Measurements from ENCODE around the gene AGMAT.
A peak's percentile ranks its signal among the peaks of the same experiment; 100 is the strongest.

AGMAT gene

DNA sequence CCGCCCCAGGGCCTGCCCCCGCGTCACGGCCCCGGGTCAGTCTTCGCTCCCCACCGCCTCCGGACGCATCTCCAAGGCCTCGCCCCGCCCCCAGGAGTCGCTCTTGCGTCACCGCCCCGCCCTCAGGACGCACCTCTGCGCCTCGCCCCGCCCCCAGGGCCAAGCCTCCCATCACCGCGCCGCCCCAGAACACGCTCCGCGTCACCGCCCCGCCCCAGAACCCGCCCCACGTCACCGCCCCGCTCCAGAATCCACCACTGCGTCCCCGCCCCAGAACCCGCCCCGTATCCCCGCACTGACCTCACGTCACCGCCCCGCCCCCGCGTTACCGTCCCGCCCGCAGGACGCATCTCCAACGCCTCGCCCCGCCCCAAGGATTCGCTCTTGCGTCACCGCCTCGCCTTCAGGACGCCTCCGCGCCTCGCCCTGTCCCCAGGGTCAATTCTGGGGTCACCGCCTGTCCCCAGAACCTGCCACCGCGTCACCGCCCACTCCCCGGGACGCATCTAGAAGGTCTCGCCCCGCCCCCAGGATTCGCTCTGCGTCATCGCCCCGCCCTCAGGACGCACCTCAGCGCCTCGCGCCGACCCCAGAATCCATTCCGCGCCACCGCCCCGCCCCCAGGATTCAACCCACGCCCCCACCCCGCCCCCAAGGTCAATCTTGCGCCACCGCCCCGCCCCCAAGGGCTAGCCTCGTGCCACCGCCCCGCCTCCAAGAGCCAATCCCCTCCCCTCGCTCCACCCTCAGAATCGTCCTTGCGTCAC, 60.4 kb downstream of the AGMAT start:
- FAIRE-seq (no peak), DNase-seq (ENCODE audit: low spot score) (peak; percentile 95)

DNA sequence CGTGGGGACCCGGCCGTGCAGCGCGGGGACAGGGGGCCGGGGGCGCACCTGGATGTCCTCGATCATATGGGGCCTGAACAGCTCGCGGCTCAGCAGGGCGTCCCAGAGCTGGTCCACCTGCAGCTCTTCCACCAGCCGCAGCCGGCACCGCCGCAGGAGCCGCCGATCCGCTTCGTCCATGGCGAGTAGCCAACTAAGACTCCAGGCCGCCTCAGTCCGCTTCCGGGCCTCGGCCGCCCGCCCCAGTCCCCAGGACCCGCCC, 60.9 kb downstream of the AGMAT start, which contains the start of gene CASP9:
CASP9 (minus strand) TSS at position 195 of the 262 bp plus-strand sequence; CDS start at position 180, 15 bp downstream.
- no peak for DNase-seq (ENCODE audit: low spot score)
- FAIRE-seq: no peak

DNA sequence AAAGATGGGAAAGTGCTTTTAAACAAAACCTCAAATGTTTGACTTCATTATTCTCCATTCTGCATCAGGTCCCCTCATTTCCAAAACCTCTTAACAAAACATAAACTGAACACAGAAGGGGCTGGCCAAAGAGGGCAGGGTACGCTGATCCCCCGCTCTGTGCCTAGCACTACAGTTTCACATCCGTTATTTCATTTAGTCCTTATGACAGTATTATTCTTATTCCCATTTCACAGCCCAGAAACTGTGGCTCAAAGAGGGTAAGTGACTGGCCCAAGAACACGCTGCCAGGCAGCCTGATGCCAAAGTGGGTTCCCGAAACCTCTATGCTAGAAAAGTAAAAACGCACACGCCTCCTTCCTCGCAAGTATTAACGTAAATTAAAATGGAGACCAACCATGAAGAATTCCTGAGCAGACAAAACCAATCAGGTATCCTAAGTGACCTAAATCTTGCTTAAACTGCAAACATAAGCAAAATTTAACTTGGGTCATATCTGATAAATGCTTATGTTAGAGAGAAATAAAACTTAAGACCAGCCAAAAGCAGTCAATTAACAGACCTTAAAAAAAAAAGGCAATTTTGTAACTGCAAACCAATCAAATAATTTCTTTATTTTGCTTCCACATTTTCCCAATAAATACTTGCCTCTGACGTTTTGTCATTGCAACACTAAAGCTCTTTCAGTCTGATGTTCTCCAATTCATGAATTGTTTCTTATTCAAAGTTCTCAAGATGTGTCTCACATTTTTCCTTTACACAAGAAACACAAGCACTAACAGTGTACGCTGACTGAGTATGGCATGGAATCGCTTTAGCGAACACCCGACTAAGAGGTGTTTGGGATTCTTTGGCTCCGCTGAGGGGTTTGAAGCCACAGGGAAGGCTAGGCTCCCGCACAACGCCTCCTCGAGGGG, 61.5 kb downstream of the AGMAT start:
- FAIRE-seq: no peak
- no peak for DNase-seq (ENCODE audit: low spot score)

DNA sequence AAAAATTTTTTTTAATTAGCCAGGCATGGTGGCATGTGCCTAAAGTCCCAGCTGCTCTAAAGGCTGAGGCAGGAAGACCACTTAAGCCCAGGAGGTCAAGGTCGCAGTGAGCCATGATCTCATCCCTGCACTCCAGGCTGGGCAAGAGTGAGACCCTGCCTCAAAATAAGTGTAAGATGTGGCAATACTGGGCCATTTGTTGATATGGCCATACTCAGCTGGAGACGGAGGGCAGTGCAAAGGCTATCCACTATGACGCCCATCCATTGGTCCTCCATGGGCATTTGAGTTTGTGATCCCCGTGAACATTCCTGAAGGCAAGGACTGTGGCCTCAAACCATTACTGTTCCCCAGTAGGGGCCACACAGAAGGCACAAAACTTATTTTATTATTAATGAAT, 62.3 kb downstream of the AGMAT start:
- FAIRE-seq (no peak), DNase-seq (ENCODE audit: low spot score) (no peak)

All from RCC 7860 (cell line).